ENCODE results near the gene KIF20B.

GRCh38 chr10:89702121-89702480 is 711 bp downstream of the KIF20B start:
- TF ChIP-seq ZBTB33 (IDR thresholded peaks at IDR 0.05) (no peak), CTCF (IDR thresholded peaks at IDR 0.05; ENCODE audit: low read depth, low read length, missing input control) (no peak), GABPA (IDR thresholded peaks at IDR 0.05 in 1 of 2, conservative IDR thresholded peaks at IDR 0.05 in 1 of 2) (no peak), NR2F2 (IDR thresholded peaks at IDR 0.05) (no peak), RAD21 (IDR thresholded peaks at IDR 0.05) (no peak), RXRA (IDR thresholded peaks at IDR 0.05) (no peak)
- TF ChIP-seq, protein P1, sequence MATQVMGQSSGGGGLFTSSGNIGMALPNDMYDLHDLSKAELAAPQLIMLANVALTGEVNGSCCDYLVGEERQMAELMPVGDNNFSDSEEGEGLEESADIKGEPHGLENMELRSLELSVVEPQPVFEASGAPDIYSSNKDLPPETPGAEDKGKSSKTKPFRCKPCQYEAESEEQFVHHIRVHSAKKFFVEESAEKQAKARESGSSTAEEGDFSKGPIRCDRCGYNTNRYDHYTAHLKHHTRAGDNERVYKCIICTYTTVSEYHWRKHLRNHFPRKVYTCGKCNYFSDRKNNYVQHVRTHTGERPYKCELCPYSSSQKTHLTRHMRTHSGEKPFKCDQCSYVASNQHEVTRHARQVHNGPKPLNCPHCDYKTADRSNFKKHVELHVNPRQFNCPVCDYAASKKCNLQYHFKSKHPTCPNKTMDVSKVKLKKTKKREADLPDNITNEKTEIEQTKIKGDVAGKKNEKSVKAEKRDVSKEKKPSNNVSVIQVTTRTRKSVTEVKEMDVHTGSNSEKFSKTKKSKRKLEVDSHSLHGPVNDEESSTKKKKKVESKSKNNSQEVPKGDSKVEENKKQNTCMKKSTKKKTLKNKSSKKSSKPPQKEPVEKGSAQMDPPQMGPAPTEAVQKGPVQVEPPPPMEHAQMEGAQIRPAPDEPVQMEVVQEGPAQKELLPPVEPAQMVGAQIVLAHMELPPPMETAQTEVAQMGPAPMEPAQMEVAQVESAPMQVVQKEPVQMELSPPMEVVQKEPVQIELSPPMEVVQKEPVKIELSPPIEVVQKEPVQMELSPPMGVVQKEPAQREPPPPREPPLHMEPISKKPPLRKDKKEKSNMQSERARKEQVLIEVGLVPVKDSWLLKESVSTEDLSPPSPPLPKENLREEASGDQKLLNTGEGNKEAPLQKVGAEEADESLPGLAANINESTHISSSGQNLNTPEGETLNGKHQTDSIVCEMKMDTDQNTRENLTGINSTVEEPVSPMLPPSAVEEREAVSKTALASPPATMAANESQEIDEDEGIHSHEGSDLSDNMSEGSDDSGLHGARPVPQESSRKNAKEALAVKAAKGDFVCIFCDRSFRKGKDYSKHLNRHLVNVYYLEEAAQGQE (IDR thresholded peaks at IDR 0.05): no peak
- TF ChIP-seq, protein P2, sequence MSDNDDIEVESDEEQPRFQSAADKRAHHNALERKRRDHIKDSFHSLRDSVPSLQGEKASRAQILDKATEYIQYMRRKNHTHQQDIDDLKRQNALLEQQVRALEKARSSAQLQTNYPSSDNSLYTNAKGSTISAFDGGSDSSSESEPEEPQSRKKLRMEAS (IDR thresholded peaks at IDR 0.05): no peak

All from liver (tissue), 3 donors.